Measurements from ENCODE around the gene COQ7.
A peak's percentile ranks its signal among the peaks of the same experiment; 100 is the strongest.

Gene COQ7

GRCh38 chr16:19110537-19111360 is 43.3 kb downstream of the COQ7 start:
- H3K27ac Mint-ChIP-seq: no peak overlapping the region
- H3K36me3 Mint-ChIP-seq (ENCODE audit: low read depth): peaks cover 5% of the 10 kb centered on the region
- no peak for DNase-seq (ENCODE audit: low spot score)
- H3K4me1 Mint-ChIP-seq (ENCODE audit: low read depth): peaks cover 18% of the 10 kb centered on the region
- H3K9me3 Mint-ChIP-seq: no peaks in the 10 kb centered on the region
- H3K27me3 Mint-ChIP-seq (ENCODE audit: low read depth): no peaks in the 10 kb centered on the region
- no peak overlapping the region for H3K4me3 Mint-ChIP-seq

GRCh38 chr16:19112099-19112407 is 44.6 kb downstream of the COQ7 start:
- Mint-ChIP-seq H3K27me3 (ENCODE audit: low read depth) (no peaks in the 10 kb centered on the region), H3K36me3 (ENCODE audit: low read depth) (peaks cover 5% of the 10 kb centered on the region), H3K27ac (peak overlapping the region; percentile 17), H3K4me1 (ENCODE audit: low read depth) (peaks cover 28% of the 10 kb centered on the region), H3K9me3 (no peaks in the 10 kb centered on the region), H3K4me3 (peak overlapping the region; percentile 54)
- DNase-seq (ENCODE audit: low spot score): no peak

- Mint-ChIP-seq H3K4me1 (ENCODE audit: low read depth) (peaks cover 39% of the 10 kb centered on the region), H3K9me3 (no peaks in the 10 kb centered on the region), H3K36me3 (ENCODE audit: low read depth) (peaks cover 5% of the 10 kb centered on the region), H3K27ac (peak within 1 kb of the TSS; percentile 85), H3K4me3 (peak within 1 kb of the TSS; percentile 84), H3K27me3 (ENCODE audit: low read depth) (no peaks in the 10 kb centered on the region)
- peak; percentile 45 for DNase-seq (ENCODE audit: low spot score)
Observed at GRCh38 chr16:19113577-19114358, 46.4 kb downstream of the COQ7 start, which contains the start of gene ITPRIPL2. ITPRIPL2 (plus strand) TSS chr16:19113964; CDS start chr16:19114462, 498 bp downstream.

GRCh38 chr16:19114359-19115147 is 47.1 kb downstream of the COQ7 start:
- Mint-ChIP-seq H3K27me3 (ENCODE audit: low read depth) (no peaks in the 10 kb centered on the region), H3K36me3 (ENCODE audit: low read depth) (peaks cover 8% of the 10 kb centered on the region), H3K27ac (peak overlapping the region; percentile 79), H3K4me1 (ENCODE audit: low read depth) (peaks cover 42% of the 10 kb centered on the region), H3K4me3 (peak overlapping the region; percentile 82), H3K9me3 (no peaks in the 10 kb centered on the region)
- peak; percentile 17 for DNase-seq (ENCODE audit: low spot score)

- H3K27ac Mint-ChIP-seq: peak overlapping the region; percentile 27
- no peak for DNase-seq (ENCODE audit: low spot score)
- H3K4me3 Mint-ChIP-seq: peak overlapping the region; percentile 64
- H3K36me3 Mint-ChIP-seq (ENCODE audit: low read depth): peaks cover 8% of the 10 kb centered on the region
- H3K9me3 Mint-ChIP-seq: no peaks in the 10 kb centered on the region
- H3K4me1 Mint-ChIP-seq (ENCODE audit: low read depth): peaks cover 45% of the 10 kb centered on the region
- H3K27me3 Mint-ChIP-seq (ENCODE audit: low read depth): no peaks in the 10 kb centered on the region
Observed at GRCh38 chr16:19115148-19116021, 48.0 kb downstream of the COQ7 start.

- Mint-ChIP-seq H3K36me3 (ENCODE audit: low read depth) (peaks cover 17% of the 10 kb centered on the region), H3K4me3 (peak overlapping the region; percentile 66), H3K4me1 (ENCODE audit: low read depth) (peaks cover 48% of the 10 kb centered on the region)
Observed at GRCh38 chr16:19116711-19117449, 49.5 kb downstream of the COQ7 start.

GRCh38 chr16:19118938-19119431 is 51.6 kb downstream of the COQ7 start:
- Mint-ChIP-seq H3K4me1 (ENCODE audit: low read depth) (peaks cover 38% of the 10 kb centered on the region), H3K27ac (peak overlapping the region; percentile 89), H3K9me3 (no peaks in the 10 kb centered on the region), H3K36me3 (ENCODE audit: low read depth) (peaks cover 22% of the 10 kb centered on the region), H3K4me3 (peak overlapping the region; percentile 82), H3K27me3 (ENCODE audit: low read depth) (no peaks in the 10 kb centered on the region)
- peak; percentile 77 for DNase-seq (ENCODE audit: low spot score)

More at GRCh38 chr16:19116711-19117449, 49.5 kb downstream of the COQ7 start:
- Mint-ChIP-seq H3K27ac (peak overlapping the region; percentile 88), H3K9me3 (no peaks in the 10 kb centered on the region), H3K27me3 (ENCODE audit: low read depth) (no peaks in the 10 kb centered on the region)
- DNase-seq (ENCODE audit: low spot score): no peak

- Mint-ChIP-seq H3K36me3 (ENCODE audit: low read depth) (peaks cover 24% of the 10 kb centered on the region), H3K9me3 (peaks cover 1% of the 10 kb centered on the region), H3K27ac (peak overlapping the region; percentile 65), H3K4me1 (ENCODE audit: low read depth) (peaks cover 38% of the 10 kb centered on the region), H3K27me3 (ENCODE audit: low read depth) (no peaks in the 10 kb centered on the region), H3K4me3 (peak overlapping the region; percentile 82)
- DNase-seq (ENCODE audit: low spot score): no peak
Observed at GRCh38 chr16:19119564-19119963, 52.1 kb downstream of the COQ7 start.

GRCh38 chr16:19123535-19124178 is 56.2 kb downstream of the COQ7 start:
- H3K27me3 Mint-ChIP-seq (ENCODE audit: low read depth): no peaks in the 10 kb centered on the region
- peaks cover 5% of the 10 kb centered on the region for H3K9me3 Mint-ChIP-seq
- H3K27ac Mint-ChIP-seq: no peak overlapping the region
- no peak overlapping the region for H3K4me3 Mint-ChIP-seq
- DNase-seq (ENCODE audit: low spot score): no peak
- H3K36me3 Mint-ChIP-seq (ENCODE audit: low read depth): peaks cover 28% of the 10 kb centered on the region
- peaks cover 30% of the 10 kb centered on the region for H3K4me1 Mint-ChIP-seq (ENCODE audit: low read depth)

- peaks cover 21% of the 10 kb centered on the region for H3K36me3 Mint-ChIP-seq (ENCODE audit: low read depth)
- no peaks in the 10 kb centered on the region for H3K27me3 Mint-ChIP-seq (ENCODE audit: low read depth)
- H3K27ac Mint-ChIP-seq: no peak overlapping the region
- no peak overlapping the region for H3K4me3 Mint-ChIP-seq
- H3K9me3 Mint-ChIP-seq: peaks cover 5% of the 10 kb centered on the region
- DNase-seq (ENCODE audit: low spot score): no peak
- peaks cover 37% of the 10 kb centered on the region for H3K4me1 Mint-ChIP-seq (ENCODE audit: low read depth)
Observed at GRCh38 chr16:19126300-19126699, 58.9 kb downstream of the COQ7 start.

- Mint-ChIP-seq H3K4me3 (peak overlapping the region; percentile 39), H3K9me3 (peaks cover 5% of the 10 kb centered on the region), H3K27ac (peak overlapping the region; percentile 74), H3K36me3 (ENCODE audit: low read depth) (peaks cover 16% of the 10 kb centered on the region), H3K27me3 (ENCODE audit: low read depth) (no peaks in the 10 kb centered on the region), H3K4me1 (ENCODE audit: low read depth) (peaks cover 41% of the 10 kb centered on the region)
- DNase-seq (ENCODE audit: low spot score): peak; percentile 56
Observed at GRCh38 chr16:19127205-19127604, 59.8 kb downstream of the COQ7 start.

- Mint-ChIP-seq H3K9me3 (peaks cover 5% of the 10 kb centered on the region), H3K4me1 (ENCODE audit: low read depth) (peaks cover 42% of the 10 kb centered on the region), H3K4me3 (peak overlapping the region; percentile 39), H3K36me3 (ENCODE audit: low read depth) (peaks cover 12% of the 10 kb centered on the region), H3K27me3 (ENCODE audit: low read depth) (no peaks in the 10 kb centered on the region), H3K27ac (peak overlapping the region; percentile 74)
- DNase-seq (ENCODE audit: low spot score): peak; percentile 15
Observed at GRCh38 chr16:19127674-19128131, 60.3 kb downstream of the COQ7 start.
